GM12872 (cell line): ENCODE data around the gene EIF3A.

ENCODE experiments used
- CTCF ChIP-seq: IDR thresholded peaks from 3 replicates; pipeline ENCODE4 v1.5.1; 2011; ENCODE audit warnings: low read depth, mild to moderate bottlenecking, low read length, moderate library complexity; ENCODE audit not compliant: insufficient read depth

The EIF3A gene

GRCh38 chr10:119118231-119118630, 37.6 kb upstream of the EIF3A start:
- TF ChIP-seq CTCF: no peak

GRCh38 chr10:119116326-119116951, 35.8 kb upstream of the EIF3A start:
- TF ChIP-seq CTCF: no peak

GRCh38 chr10:119115926-119116325, 35.3 kb upstream of the EIF3A start:
- no peak for TF ChIP-seq CTCF

DNA sequence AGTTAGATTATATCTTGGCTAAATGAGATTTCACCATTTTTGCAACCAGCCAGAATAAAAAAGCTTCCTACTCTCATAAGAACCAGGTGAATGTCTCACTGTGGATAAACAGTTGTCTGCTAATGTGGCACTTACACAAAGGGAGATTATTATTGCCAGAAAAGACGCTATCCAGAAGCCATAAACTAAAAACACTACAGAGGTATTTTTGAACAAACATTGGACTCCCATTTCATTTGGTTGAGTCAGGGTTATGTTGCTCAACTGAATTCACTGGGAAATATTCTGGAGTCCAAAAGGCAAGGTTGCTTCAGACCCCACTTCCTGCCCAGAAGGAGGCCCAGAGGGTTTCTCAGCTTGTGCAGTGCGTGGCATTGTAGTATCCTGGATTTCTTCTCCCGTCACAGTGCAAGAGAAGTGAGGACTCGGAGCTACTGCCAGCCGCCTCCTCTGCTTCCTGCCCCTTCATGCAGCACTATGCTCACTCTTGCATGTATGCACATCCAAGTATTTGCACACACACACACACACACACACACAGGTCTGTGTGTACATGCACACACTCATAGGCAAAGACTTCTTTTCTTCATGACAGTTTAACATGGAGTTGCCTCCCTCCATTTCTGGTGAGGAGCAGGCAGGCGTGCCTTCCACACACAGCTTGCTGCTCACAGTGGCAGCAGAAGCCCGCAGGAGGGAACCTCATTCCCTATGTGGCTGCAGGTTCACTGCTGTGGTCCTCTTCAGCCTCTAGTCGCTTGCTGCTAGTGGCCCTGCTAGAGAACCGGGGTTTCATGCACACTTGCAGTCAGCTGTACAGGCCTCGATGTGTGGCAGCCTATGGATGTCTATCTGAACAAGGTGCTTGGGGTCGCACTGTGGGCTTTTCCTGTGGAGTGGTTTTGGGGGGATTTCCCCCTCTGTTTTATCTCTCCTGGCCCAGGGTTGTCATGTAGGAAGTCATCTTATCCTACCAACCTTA, 33.4 kb upstream of the EIF3A start:
- TF ChIP-seq CTCF: no peak

DNA sequence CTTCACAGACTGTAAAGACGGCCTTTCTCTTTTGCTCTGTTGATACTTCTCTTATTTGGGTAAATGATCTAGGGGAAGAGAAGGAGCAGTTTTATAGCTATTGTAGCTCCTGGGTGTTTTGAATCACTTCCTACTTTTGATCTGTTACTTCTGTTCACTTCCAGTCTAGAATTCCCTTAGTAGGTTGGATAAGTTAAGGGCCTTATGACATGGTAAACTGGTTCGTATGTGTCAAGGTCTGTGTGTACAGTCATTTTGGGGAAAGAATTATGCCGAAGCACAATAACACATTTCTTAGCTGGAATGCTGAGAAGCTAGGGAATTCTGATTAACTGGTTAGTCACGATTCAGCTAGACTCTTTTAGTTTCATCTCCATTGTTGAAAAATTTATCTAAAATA, 31.4 kb upstream of the EIF3A start:
- no peak for TF ChIP-seq CTCF

GRCh38 chr10:119105155-119105554, 24.5 kb upstream of the EIF3A start:
- TF ChIP-seq CTCF: no peak

DNA sequence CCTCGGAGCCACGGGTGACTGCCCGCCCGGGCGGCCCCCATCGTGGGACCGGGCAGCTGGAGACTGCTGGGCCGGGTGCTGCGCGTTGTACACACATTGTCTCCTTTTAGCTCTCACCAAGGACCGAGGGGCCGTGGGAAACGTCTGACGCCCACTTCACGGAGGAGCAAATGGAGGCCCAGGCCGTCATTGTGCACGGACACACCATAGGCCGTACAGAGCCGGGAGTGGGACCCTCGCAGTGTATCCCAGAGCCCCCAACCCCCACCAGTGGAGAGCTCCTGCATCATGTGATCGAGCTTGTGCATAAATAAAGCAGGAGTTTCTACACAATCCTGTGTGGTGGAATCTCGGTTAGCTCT, 24.0 kb upstream of the EIF3A start:
- TF ChIP-seq CTCF: no peak
